ENCODE measurements around the gene LHFPL3. TPM values are rescaled to one million over a fixed set of nuclear protein-coding genes. Genes with fewer than 3 reads are reported as not detected.

LHFPL3 gene
- total RNA-seq, 1 donor from 2014 or later: 0.30 TPM

DNA sequence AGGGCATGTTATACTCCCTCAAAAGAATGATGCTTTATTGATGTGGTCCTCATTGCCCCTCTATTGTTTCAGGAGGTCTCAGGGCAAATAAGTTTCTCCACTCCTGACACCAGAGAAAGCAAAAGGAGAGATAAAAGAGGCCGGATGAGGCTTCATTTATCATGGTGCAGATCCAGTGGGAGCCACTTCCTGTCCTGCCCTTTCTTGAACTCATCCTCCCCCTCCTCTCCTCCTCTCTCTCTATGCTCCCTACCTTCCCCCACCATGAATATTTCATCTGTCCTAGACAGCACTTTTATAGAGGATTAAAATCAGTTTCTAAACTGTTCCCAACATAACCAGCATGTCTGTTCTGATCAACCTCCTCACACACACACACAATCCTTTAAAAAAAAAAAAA lies 513.4 kb downstream of the LHFPL3 start:
- H3K27me3 ChIP-seq: no peaks in the 10 kb centered on the region
- no peak for DNase-seq (ENCODE audit: low spot score)
- no peaks in the 10 kb centered on the region for H4K20me1 ChIP-seq (ENCODE audit: low read depth)
- no peaks in the 10 kb centered on the region for H3K4me1 ChIP-seq
- H3K9me3 ChIP-seq (ENCODE audit: low read depth): no peaks in the 10 kb centered on the region
- no peaks in the 10 kb centered on the region for H3K79me2 ChIP-seq (ENCODE audit: low read depth)
- Mint-ChIP-seq H3K36me3 (no peaks in the 10 kb centered on the region), H3K4me3 (no peak overlapping the region), H3K4me1 (peaks cover 5% of the 10 kb centered on the region), H3K27ac (no peak overlapping the region), H3K9me3 (no peaks in the 10 kb centered on the region), H3K27me3 (ENCODE audit: insufficient read depth, low read depth) (no peaks in the 10 kb centered on the region)
- H3K27ac ChIP-seq: no peak overlapping the region
- H3F3A ChIP-seq (ENCODE audit: low read depth): no peaks in the 10 kb centered on the region
- no peak overlapping the region for H3K4me3 ChIP-seq
- no peaks in the 10 kb centered on the region for H3K36me3 ChIP-seq
- no peak overlapping the region for H3K4me2 ChIP-seq
- no peak for TF ChIP-seq EZH2 (IDR thresholded peaks at IDR 0.05)
- TF ChIP-seq, protein P1, sequence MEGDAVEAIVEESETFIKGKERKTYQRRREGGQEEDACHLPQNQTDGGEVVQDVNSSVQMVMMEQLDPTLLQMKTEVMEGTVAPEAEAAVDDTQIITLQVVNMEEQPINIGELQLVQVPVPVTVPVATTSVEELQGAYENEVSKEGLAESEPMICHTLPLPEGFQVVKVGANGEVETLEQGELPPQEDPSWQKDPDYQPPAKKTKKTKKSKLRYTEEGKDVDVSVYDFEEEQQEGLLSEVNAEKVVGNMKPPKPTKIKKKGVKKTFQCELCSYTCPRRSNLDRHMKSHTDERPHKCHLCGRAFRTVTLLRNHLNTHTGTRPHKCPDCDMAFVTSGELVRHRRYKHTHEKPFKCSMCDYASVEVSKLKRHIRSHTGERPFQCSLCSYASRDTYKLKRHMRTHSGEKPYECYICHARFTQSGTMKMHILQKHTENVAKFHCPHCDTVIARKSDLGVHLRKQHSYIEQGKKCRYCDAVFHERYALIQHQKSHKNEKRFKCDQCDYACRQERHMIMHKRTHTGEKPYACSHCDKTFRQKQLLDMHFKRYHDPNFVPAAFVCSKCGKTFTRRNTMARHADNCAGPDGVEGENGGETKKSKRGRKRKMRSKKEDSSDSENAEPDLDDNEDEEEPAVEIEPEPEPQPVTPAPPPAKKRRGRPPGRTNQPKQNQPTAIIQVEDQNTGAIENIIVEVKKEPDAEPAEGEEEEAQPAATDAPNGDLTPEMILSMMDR (IDR thresholded peaks at IDR 0.05): no peak
- TF ChIP-seq EZH2phosphoT487 (IDR thresholded peaks at IDR 0.05): no peak
- H3K9ac ChIP-seq: no peak overlapping the region
- H2AFZ ChIP-seq (replicated peaks): no peak overlapping the region

DNA sequence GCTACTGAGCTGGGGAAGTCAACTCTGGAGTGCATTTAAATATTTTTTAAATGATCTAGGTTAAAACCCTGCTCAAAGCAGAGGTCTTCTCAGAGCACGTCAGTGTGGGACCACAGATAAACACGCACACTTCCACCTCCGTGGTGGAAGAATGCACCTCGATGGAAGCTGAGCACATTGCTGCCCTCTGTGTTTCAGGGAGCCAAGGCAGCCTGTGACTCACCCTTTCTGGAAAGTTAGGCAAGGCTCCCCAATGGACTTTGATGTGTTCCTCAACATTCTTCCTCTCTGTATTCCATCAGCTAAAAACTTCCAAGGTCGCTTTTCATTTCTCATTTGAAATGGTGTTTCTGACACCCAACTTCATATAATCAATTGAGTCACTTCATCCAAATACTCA lies 514.8 kb downstream of the LHFPL3 start:
- Histone ChIP-seq H3K4me3 (no peak overlapping the region), H4K20me1 (ENCODE audit: low read depth) (no peaks in the 10 kb centered on the region), H3K4me1 (no peaks in the 10 kb centered on the region), H3K27me3 (no peaks in the 10 kb centered on the region), H3K27ac (no peak overlapping the region), H3K9ac (no peak overlapping the region), H3F3A (ENCODE audit: low read depth) (no peaks in the 10 kb centered on the region), H3K9me3 (ENCODE audit: low read depth) (no peaks in the 10 kb centered on the region), H3K79me2 (ENCODE audit: low read depth) (no peaks in the 10 kb centered on the region), H3K36me3 (no peaks in the 10 kb centered on the region), H3K4me2 (no peak overlapping the region), H2AFZ (replicated peaks) (no peak overlapping the region)
- no peak overlapping the region for H3K4me3 Mint-ChIP-seq
- peaks cover 3% of the 10 kb centered on the region for H3K27me3 Mint-ChIP-seq (ENCODE audit: insufficient read depth, low read depth)
- no peaks in the 10 kb centered on the region for H3K36me3 Mint-ChIP-seq
- no peak for DNase-seq (ENCODE audit: low spot score)
- TF ChIP-seq EZH2phosphoT487 (IDR thresholded peaks at IDR 0.05) (no peak), EZH2 (IDR thresholded peaks at IDR 0.05) (no peak)
- TF ChIP-seq, protein P1 (IDR thresholded peaks at IDR 0.05): no peak
- H3K9me3 Mint-ChIP-seq: no peaks in the 10 kb centered on the region
- H3K27ac Mint-ChIP-seq: no peak overlapping the region
- peaks cover 5% of the 10 kb centered on the region for H3K4me1 Mint-ChIP-seq

GRCh38 chr7:104845557-104845956 lies 517.2 kb downstream of the LHFPL3 start:
- no peak overlapping the region for H3K4me3 ChIP-seq
- Mint-ChIP-seq H3K36me3 (no peaks in the 10 kb centered on the region), H3K9me3 (no peaks in the 10 kb centered on the region), H3K27me3 (ENCODE audit: insufficient read depth, low read depth) (peaks cover 3% of the 10 kb centered on the region), H3K4me1 (peaks cover 5% of the 10 kb centered on the region), H3K4me3 (no peak overlapping the region), H3K27ac (no peak overlapping the region)
- H3K4me1 ChIP-seq: no peaks in the 10 kb centered on the region
- TF ChIP-seq, protein P1 (IDR thresholded peaks at IDR 0.05): no peak
- TF ChIP-seq EZH2phosphoT487 (IDR thresholded peaks at IDR 0.05) (no peak), EZH2 (IDR thresholded peaks at IDR 0.05) (no peak)
- H3K9ac ChIP-seq: no peak overlapping the region
- H3K27ac ChIP-seq: no peak overlapping the region
- H3K27me3 ChIP-seq: no peaks in the 10 kb centered on the region
- H3F3A ChIP-seq (ENCODE audit: low read depth): no peaks in the 10 kb centered on the region
- H2AFZ ChIP-seq (replicated peaks): no peak overlapping the region
- DNase-seq (ENCODE audit: low spot score): no peak
- H3K4me2 ChIP-seq: no peak overlapping the region
- no peaks in the 10 kb centered on the region for H3K9me3 ChIP-seq (ENCODE audit: low read depth)
- H3K79me2 ChIP-seq (ENCODE audit: low read depth): no peaks in the 10 kb centered on the region
- no peaks in the 10 kb centered on the region for H3K36me3 ChIP-seq
- H4K20me1 ChIP-seq (ENCODE audit: low read depth): no peaks in the 10 kb centered on the region
